Right atrium auricular region (tissue), 2 donors: ENCODE data around the gene UCN. TPM values are rescaled to one million over a fixed set of nuclear protein-coding genes. Genes with fewer than 3 reads are reported as not detected.
A peak's percentile ranks its signal among the peaks of the same experiment; 100 is the strongest.
"Not testable (repeated sequence)": the region's sequence is repeated elsewhere in the genome, so short reads cannot be mapped to it uniquely, and the experiment has no call there.

ENCODE experiments used
- DNase-seq: peaks from one replicate; pipeline ENCODE4 v3.0.0-alpha.2; 2019; ENCODE audit warnings: low spot score
- H3K27ac ChIP-seq, 2 donors: fragments of 200-600 bp; sonication (generic); 1 replicate in 1 of 2; 2 replicates in 1 of 2; pipeline ENCODE4 v1.5.1; 2016 to 2019
- H3K27me3 ChIP-seq, 2 donors: fragments of 200-600 bp; sonication (generic); one replicate each; pipeline versions ENCODE4 v1.5.1 to v1.6.0; 2017 to 2019
- H3K36me3 ChIP-seq: fragments of 200-600 bp; sonication (generic); one replicate; pipeline ENCODE4 v1.5.1; 2016
- H3K4me1 ChIP-seq, 2 donors: fragments of 200-600 bp; sonication (generic); one replicate each; pipeline versions ENCODE4 v1.5.1 to v1.6.0; 2017 to 2019
- H3K4me3 ChIP-seq, 2 donors: fragments of 200-600 bp; sonication (generic); 1 replicate in 1 of 2; 2 replicates in 1 of 2; pipeline ENCODE4 v1.5.1; 2017 to 2019; ENCODE audit warnings: mild to moderate bottlenecking in 1 of 2, moderate library complexity in 1 of 2
- H3K9me3 ChIP-seq, 2 donors: fragments of 200-600 bp; sonication (generic); one replicate each; pipeline ENCODE4 v1.5.1; 2019
- total RNA-seq, 2 donors: library from RNA; depleted of rRNA; stranded (reverse); fragments of >200 nt; gene quantifications; one replicate each; pipeline ENCODE4 v1.1.0, GENCODE V29; 2016
- TF ChIP-seq, protein P1 (sequence below), 2 donors: fragments of 200-600 bp; sonication (generic); IDR thresholded peaks; one replicate each; pipeline ENCODE4 v1.5.1; 2019; ENCODE audit warnings: antibody characterized with exemption in 2 of 2

Gene UCN
- total RNA-seq, 2 donors from 2014 or later = 0.74 to 2.6 TPM

DNA sequence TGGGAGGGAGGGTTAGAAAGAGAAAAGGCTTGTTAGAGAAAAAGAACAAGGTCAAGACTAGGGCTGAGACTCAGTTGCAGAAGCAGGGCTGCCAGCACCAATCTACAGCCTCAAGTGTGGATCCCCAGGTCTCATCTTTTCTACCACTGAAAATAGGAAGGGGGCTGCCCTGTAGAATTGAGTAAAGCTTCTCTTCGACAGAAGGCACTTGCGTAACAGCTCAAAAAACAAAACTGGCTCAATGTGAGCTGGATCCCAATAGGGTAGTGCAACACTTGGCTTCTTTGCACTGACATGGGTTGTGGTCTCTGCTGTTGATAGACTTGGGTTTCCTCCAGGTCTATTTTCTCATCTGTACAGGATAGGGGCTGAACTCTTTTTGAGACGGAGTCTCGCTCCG, 16.5 kb upstream of the UCN start:
- peaks cover 0 to 31% of the 10 kb centered on the region in 2 donors for H3K4me1 ChIP-seq
- no peak overlapping the region for H3K4me3 ChIP-seq
- TF ChIP-seq, protein P1, sequence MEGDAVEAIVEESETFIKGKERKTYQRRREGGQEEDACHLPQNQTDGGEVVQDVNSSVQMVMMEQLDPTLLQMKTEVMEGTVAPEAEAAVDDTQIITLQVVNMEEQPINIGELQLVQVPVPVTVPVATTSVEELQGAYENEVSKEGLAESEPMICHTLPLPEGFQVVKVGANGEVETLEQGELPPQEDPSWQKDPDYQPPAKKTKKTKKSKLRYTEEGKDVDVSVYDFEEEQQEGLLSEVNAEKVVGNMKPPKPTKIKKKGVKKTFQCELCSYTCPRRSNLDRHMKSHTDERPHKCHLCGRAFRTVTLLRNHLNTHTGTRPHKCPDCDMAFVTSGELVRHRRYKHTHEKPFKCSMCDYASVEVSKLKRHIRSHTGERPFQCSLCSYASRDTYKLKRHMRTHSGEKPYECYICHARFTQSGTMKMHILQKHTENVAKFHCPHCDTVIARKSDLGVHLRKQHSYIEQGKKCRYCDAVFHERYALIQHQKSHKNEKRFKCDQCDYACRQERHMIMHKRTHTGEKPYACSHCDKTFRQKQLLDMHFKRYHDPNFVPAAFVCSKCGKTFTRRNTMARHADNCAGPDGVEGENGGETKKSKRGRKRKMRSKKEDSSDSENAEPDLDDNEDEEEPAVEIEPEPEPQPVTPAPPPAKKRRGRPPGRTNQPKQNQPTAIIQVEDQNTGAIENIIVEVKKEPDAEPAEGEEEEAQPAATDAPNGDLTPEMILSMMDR (IDR thresholded peaks at IDR 0.05) = no peak
- no peak for DNase-seq
- H3K27me3 ChIP-seq = no peaks in the 10 kb centered on the region
- no peaks in the 10 kb centered on the region for H3K9me3 ChIP-seq
- peaks cover 37% of the 10 kb centered on the region for H3K36me3 ChIP-seq
- no peak overlapping the region for H3K27ac ChIP-seq

DNA sequence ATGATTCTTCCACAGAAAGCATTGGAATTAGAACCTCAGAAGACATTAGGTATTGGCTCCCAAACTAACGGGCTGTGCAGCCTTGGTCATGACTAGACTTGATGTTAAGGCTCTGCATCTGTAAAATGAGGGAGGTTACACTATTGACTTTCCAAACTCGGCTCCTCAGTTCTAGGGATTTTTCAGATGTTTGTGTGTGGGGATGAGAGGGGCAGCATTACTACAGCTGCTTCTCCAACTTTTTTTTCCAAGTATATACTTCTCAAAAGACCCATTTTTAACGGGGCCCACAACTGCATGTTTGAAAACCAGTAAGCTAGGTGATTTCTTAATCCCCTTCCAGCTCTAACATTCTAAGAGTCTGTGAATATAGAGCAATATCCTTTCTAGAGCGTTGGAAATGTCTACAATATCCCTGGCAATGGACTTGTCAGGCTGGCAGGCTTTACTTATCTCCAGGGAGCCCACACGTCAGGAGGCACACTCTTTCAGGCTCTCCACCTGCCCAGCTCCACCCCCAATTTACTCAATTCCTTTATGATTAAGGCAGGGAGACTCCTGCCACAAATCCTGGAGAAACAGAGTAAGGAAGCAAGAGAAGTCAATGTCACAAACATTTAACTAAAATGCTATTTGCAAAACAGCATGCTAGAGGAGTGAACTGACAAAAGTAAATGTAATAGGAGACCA, 15.5 kb upstream of the UCN start:
- TF ChIP-seq, protein P1 (IDR thresholded peaks at IDR 0.05) = no peak
- Histone ChIP-seq H3K9me3 (no peaks in the 10 kb centered on the region), H3K27ac (peak overlapping the region; percentile 92 to 97), H3K27me3 (no peaks in the 10 kb centered on the region), H3K4me3 (peak overlapping the region; percentile 55 to 73), H3K4me1 (peaks cover 0 to 31% of the 10 kb centered on the region in 2 donors), H3K36me3 (peaks cover 27% of the 10 kb centered on the region)
- no peak for DNase-seq

DNA sequence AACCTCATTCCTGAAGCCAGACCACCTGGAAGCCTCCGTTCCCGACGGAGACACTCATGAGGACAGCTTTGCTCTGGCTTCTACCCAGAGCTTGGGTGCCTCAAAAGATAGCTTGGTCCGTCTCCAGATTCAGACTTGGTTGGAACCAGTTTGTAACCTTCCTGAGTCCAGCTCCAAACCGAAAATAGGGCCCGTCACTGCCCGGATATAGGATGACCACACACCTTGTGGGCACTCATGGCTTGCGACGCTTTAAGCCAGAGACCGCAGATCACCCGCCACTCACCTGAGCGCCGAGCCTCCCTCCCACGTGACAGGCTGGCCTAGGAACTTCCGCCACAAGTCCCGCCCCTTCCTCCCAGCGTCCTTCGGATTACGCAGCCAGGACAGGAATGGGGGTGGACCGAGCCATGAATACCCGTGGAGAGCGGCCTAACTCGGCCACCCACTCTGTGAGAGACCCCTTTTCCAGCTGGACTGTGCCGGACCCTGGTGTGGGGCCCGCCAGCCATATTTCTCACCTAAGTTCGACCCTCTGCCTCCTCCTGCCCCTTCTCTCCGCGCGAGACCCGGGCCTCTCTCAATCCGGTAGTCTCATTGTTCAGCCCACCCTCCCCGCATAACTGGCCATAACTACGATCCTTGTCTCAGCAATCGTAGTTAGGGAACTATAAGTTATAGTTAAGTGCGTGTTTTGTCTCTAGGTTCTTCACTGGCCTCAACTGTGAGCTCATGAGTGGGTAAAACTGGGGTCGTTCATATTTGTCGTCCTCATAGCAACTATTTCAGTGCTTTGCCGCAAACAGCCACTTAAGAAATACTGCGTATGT, 14.7 kb upstream of the UCN start, which contains the start of gene MPV17:
MPV17 (minus strand) TSS at position 332 of the 830 bp plus-strand sequence. CDS start 580 bp downstream, outside the sequence.
- TF ChIP-seq, protein P1 (IDR thresholded peaks at IDR 0.05) = no peak
- Histone ChIP-seq H3K27me3 (no peaks in the 10 kb centered on the region), H3K4me3 (peak within 1 kb of the TSS; percentile 55 to 73), H3K4me1 (peaks cover 0 to 31% of the 10 kb centered on the region in 2 donors), H3K27ac (peak within 1 kb of the TSS; percentile 92 to 97), H3K9me3 (no peaks in the 10 kb centered on the region), H3K36me3 (peaks cover 20% of the 10 kb centered on the region)
- peak; percentile 93 for DNase-seq

DNA sequence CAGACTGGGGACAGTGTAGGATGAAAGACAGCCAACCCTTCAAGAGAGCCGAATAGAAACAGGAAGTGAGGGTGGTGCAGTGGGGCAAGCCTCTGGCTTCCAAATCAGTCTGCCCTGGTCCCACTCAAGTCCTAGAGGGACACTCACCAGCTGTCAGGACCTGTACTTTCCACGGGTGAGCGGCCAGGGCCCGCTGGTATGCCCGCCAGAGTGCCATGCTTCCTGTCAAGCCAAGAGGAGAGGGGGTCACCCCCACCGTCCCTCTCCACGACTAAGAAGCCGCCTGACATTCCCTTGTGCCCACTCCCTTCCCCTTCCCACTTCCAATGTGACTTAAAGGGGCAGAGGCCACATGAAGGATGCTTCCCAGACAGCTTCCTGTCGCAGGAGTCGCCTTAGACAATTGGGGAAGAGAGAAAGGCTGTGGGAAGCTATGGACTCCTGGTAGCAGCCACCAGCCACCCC, 14.1 kb upstream of the UCN start:
- TF ChIP-seq, protein P1 (IDR thresholded peaks at IDR 0.05) = no peak
- DNase-seq = no peak

DNA sequence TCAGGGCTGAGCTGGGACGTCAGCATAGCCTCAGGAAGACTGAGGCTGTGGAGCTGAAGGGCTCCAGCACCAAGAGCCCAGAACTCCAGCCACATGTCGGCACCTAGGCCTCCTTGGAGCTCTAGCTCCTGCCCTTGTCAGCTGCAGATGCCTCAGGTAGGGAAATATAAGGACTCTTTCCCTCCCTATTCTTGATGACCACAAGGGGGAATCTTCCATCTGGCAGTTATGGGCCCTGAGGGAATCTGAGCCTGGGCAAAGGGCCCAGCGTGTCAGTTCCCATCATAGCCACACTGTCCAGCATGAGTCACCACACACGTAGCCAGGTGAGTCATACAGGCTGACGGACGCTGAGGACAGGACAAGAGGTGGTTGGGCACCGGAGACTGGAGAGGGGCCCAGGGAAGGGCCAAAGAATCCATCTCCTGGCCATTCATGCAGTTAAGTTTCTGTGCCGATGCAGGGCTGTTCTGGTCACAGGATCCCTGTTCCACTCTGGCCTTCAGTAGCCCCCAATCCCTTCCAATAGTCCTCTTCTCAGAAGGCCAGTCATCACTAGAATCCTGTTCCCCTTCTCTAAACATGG, 12.8 kb upstream of the UCN start:
- TF ChIP-seq, protein P1 (IDR thresholded peaks at IDR 0.05) = peak; percentile 38 to 55
- H3K4me1 ChIP-seq = peaks cover 0 to 31% of the 10 kb centered on the region in 2 donors
- no peaks in the 10 kb centered on the region for H3K9me3 ChIP-seq
- H3K36me3 ChIP-seq = peaks cover 2% of the 10 kb centered on the region
- H3K4me3 ChIP-seq = no peak overlapping the region
- H3K27ac ChIP-seq = peak overlapping the region; percentile 92 to 97
- H3K27me3 ChIP-seq = no peaks in the 10 kb centered on the region
- peak; percentile 88 for DNase-seq

More for the DNA sequence above, 14.1 kb upstream of the UCN start:
- Histone ChIP-seq H3K27ac (peak overlapping the region; percentile 92 to 97), H3K9me3 (no peaks in the 10 kb centered on the region), H3K4me3 (peak overlapping the region; percentile 55 to 73), H3K27me3 (no peaks in the 10 kb centered on the region), H3K36me3 (peaks cover 13% of the 10 kb centered on the region), H3K4me1 (peaks cover 0 to 31% of the 10 kb centered on the region in 2 donors)

DNA sequence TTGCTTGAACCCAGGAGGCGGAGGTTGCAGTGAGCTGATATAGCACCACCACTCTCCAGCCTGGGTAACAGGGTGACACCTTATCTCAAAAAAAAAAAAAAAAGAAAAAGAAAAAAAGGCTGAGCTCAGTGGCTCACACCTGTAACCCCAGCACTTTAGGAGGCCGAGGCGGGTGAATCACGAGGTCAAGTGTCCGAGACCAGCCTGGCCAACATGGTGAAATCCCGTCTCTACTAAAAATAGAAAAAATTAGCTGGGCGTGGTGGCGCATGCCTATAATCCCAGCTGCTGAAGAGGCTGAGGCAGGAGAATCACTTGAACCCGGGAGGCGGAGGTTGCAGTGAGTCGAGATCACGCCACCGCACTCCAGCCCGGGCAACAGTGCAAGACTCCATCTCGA, 11.6 kb upstream of the UCN start:
- H3K27ac ChIP-seq, H3K4me3 ChIP-seq, H3K27me3 ChIP-seq, DNase-seq, H3K9me3 ChIP-seq, H3K36me3 ChIP-seq: not testable (repeated sequence)
- peaks cover 0 to 31% of the 10 kb centered on the region in 2 donors for H3K4me1 ChIP-seq
